Measurements from ENCODE around the gene ELOB.
A peak's percentile ranks its signal among the peaks of the same experiment; 100 is the strongest.

Gene ELOB

GRCh38 chr16:2768403-2769089, 8.5 kb downstream of the ELOB start:
- peak; percentile 30 to 77 for DNase-seq (ENCODE audit: low read depth in 2 of 2)
- H3K4me3 ChIP-seq (replicated peaks in 1 of 2; ENCODE audit: low read depth in 2 of 2, low read length in 2 of 2), result no peak overlapping the region
- TF ChIP-seq CTCF (IDR thresholded peaks at IDR 0.05; ENCODE audit: low read depth, low read length), result no peak

- peak in 1 of 2 donors; percentile 53 for DNase-seq (ENCODE audit: low read depth in 2 of 2)
- no peak overlapping the region for H3K4me3 ChIP-seq (replicated peaks in 1 of 2; ENCODE audit: low read depth in 2 of 2, low read length in 2 of 2)
- no peak for TF ChIP-seq CTCF (IDR thresholded peaks at IDR 0.05; ENCODE audit: low read depth, low read length)
These were observed 9.2 kb downstream of the ELOB start for GRCh38 chr16:2767891-2768290.

DNA sequence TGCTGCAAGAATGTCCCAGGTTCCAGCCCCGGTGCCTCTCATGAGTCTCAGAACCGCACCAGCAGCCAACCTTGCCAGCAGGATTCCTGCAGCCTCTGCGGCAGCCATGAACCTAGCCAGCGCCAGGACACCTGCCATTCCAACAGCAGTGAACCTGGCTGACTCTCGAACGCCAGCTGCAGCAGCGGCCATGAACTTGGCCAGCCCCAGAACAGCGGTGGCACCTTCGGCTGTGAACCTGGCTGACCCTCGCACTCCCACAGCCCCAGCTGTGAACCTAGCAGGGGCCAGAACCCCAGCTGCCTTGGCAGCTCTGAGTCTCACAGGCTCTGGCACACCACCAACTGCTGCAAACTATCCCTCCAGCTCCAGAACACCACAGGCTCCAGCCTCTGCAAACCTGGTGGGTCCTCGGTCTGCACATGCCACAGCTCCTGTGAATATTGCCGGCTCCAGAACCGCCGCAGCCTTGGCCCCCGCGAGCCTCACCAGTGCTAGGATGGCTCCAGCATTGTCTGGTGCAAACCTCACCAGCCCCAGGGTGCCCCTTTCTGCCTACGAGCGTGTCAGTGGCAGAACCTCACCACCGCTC, 9.8 kb downstream of the ELOB start:
- no peak for DNase-seq (ENCODE audit: low read depth in 2 of 2)
- TF ChIP-seq CTCF (IDR thresholded peaks at IDR 0.05; ENCODE audit: low read depth, low read length), result no peak
- no peak overlapping the region for H3K4me3 ChIP-seq (replicated peaks in 1 of 2; ENCODE audit: low read depth in 2 of 2, low read length in 2 of 2)

DNA sequence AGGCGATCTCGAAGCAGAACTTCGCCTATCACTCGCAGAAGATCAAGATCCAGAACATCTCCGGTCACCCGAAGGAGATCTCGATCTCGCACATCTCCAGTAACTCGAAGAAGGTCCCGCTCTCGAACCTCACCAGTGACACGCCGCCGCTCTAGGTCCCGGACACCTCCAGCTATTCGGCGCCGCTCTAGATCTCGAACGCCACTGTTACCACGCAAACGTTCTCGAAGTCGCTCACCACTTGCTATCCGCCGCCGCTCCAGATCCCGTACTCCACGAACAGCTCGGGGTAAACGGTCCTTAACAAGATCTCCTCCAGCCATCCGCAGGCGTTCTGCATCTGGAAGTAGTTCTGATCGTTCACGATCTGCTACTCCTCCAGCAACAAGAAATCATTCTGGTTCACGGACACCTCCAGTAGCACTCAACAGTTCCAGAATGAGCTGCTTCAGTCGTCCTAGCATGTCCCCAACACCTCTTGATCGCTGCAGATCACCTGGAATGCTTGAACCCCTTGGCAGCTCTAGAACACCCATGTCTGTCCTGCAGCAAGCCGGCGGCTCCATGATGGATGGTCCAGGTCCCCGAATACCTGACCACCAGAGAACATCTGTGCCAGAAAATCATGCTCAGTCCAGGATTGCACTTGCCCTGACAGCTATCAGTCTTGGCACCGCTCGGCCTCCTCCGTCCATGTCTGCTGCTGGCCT, 10.5 kb downstream of the ELOB start:
- DNase-seq (ENCODE audit: low read depth in 2 of 2), result no peak
- no peak overlapping the region for H3K4me3 ChIP-seq (replicated peaks in 1 of 2; ENCODE audit: low read depth in 2 of 2, low read length in 2 of 2)
- no peak for TF ChIP-seq CTCF (IDR thresholded peaks at IDR 0.05; ENCODE audit: low read depth, low read length)

GRCh38 chr16:2765462-2766404, 11.3 kb downstream of the ELOB start:
- DNase-seq (ENCODE audit: low read depth in 2 of 2), result no peak
- no peak overlapping the region for H3K4me3 ChIP-seq (replicated peaks in 1 of 2; ENCODE audit: low read depth in 2 of 2, low read length in 2 of 2)
- TF ChIP-seq CTCF (IDR thresholded peaks at IDR 0.05; ENCODE audit: low read depth, low read length), result no peak

DNA sequence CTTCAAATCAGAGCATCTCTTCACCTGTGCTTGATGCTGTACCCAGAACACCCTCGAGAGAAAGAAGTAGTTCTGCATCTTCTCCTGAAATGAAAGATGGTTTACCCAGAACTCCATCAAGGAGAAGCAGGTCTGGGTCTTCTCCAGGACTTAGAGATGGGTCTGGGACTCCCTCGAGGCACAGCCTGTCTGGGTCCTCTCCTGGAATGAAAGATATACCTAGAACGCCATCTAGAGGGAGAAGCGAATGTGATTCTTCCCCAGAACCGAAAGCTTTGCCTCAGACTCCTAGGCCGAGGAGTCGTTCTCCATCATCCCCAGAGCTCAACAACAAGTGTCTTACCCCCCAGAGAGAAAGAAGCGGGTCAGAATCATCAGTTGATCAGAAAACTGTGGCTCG, 12.4 kb downstream of the ELOB start:
- no peak for TF ChIP-seq CTCF (IDR thresholded peaks at IDR 0.05; ENCODE audit: low read depth, low read length)
- H3K4me3 ChIP-seq (replicated peaks in 1 of 2; ENCODE audit: low read depth in 2 of 2, low read length in 2 of 2), result no peak overlapping the region
- DNase-seq (ENCODE audit: low read depth in 2 of 2), result no peak
